Lung (tissue), 12 donors: Measurements from ENCODE around the gene SLC19A1. TPM values are rescaled to one million over a fixed set of nuclear protein-coding genes. Genes with fewer than 3 reads are reported as not detected.
"Not testable (repeated sequence)": the region's sequence is repeated elsewhere in the genome, so short reads cannot be mapped to it uniquely, and the experiment has no call there.

Experiments
- ATAC-seq: fragments of 200-7000 bp; cut with Tn5 transposase; one replicate; pipeline ENCODE4 v1.9.1; 2020; ENCODE audit warnings: moderate number of reproducible peaks; ENCODE audit not compliant: insufficient read depth, low FRiP score
- DNase-seq, 3 donors: peaks; one replicate each; pipeline ENCODE4 v3.0.0-alpha.2; 2013 to 2017
- H3K27ac ChIP-seq, 2 donors: one replicate each; pipeline ENCODE4 v1.5.1; 2013; ENCODE audit warnings: mild to moderate bottlenecking in 2 of 2, moderate library complexity in 2 of 2, control low read depth in 1 of 2, inconsistent platforms in 1 of 2, low read depth in 1 of 2, low read length in 1 of 2
- H3K27me3 ChIP-seq, 3 donors: one replicate each; pipeline ENCODE4 v1.5.1; 2013; ENCODE audit warnings: low read length in 2 of 3; ENCODE audit not compliant: control insufficient read depth in 3 of 3, insufficient read depth in 3 of 3
- H3K36me3 ChIP-seq, 4 donors: one replicate each; pipeline ENCODE4 v1.5.1; 2013; ENCODE audit warnings: low read length in 4 of 4, mild to moderate bottlenecking in 1 of 4, moderate library complexity in 1 of 4; ENCODE audit not compliant: control insufficient read depth in 4 of 4, insufficient read depth in 4 of 4
- H3K4me1 ChIP-seq, 5 donors: one replicate each; pipeline ENCODE4 v1.5.1; 2013; ENCODE audit warnings: low read length in 5 of 5, mild to moderate bottlenecking in 2 of 5, moderate library complexity in 1 of 5; ENCODE audit not compliant: control insufficient read depth in 5 of 5, insufficient read depth in 5 of 5
- H3K4me3 ChIP-seq: one replicate; pipeline ENCODE4 v1.5.1; 2013; ENCODE audit warnings: mild to moderate bottlenecking, control low read depth, moderate library complexity
- H3K9ac ChIP-seq, 2 donors: one replicate each; pipeline ENCODE4 v1.5.1; 2013; ENCODE audit warnings: low read length in 2 of 2, control low read depth in 1 of 2; ENCODE audit not compliant: insufficient read depth in 1 of 2
- H3K9me3 ChIP-seq, 4 donors: one replicate each; pipeline ENCODE4 v1.5.1; 2013; ENCODE audit warnings: low read length in 3 of 4, mild to moderate bottlenecking in 1 of 4, moderate library complexity in 1 of 4; ENCODE audit not compliant: control insufficient read depth in 4 of 4, insufficient read depth in 3 of 4
- WGBS, 2 donors: extraction: QIAGEN DNeasy Blood & Tissue Kit; methylation state at CpG; one replicate each; pipeline ENCODE4 v1.1.7; 2013; 5-methylcytosine and 5-hydroxymethylcytosine counted together
- polyA plus RNA-seq, 2 donors: library from polyadenylated mRNA; stranded (reverse); fragments of 200-250 nt; gene quantifications; one replicate each; pipeline ENCODE4 v1.2.1, GENCODE V29; 2013
- total RNA-seq, 2 donors: library from RNA; depleted of rRNA in 1 of 2; stranded (reverse); fragments of >200 nt in 1 of 2; gene quantifications; one replicate each; pipeline ENCODE4 v1.2.1, GENCODE V29; 2014 to 2021
- TF ChIP-seq, protein P1 (sequence below): IDR thresholded peaks from 2 replicates; pipeline ENCODE4 v1.5.1; 2012; ENCODE audit warnings: mild to moderate bottlenecking; ENCODE audit errors: control extremely low read depth, extremely low read depth
- donor health status: control.
- donor health status: control.
- donor health status: Bipolar disorder and iron deficiency.
- donor health status: healthy.
- donor health status: DM: yes; HTN: yes; CAD: no.

SLC19A1 gene
- total and polyA plus RNA-seq, 4 donors, result 23.8 to 42.0 (median 26.2) TPM

DNA sequence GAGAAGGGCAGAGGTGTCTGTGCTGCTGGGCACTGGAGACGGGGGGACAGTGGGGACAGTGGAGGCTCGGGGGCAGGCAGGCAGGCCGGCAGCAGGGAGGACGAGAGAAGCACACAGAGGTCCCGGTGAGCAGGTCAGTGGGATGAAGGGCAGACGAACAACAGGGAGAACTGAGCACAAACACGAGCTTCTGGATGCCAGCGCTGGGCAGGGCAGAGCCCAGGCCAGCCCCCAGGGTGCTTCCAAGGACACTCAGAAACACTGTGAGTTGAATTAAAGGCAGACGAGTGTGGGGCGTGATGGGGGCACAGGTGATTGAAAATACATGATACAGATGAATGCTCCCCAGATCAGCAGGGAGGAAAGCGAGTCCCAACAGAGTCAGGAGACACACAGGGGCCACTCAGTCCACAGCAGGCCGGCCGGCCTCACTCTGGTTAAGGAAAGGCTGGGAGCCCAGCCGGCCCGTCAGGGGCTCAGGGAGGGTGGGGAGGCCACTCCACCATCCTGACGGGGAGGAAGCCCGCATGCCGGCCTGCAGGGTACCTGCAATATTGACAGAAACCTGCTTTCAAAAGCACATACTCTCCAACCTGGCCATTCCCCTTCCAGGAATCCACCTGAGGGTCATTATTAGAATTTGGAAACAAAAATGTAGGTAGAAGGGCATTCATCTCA, 14.1 kb downstream of the SLC19A1 start:
- Histone ChIP-seq H3K4me3 (no peak overlapping the region), H3K27ac (peak overlapping the region in 1 of 2 donors; percentile 66), H3K9me3 (no peaks in the 10 kb centered on the region), H3K4me1 (peaks cover 0 to 19% (median 8%) of the 10 kb centered on the region in 5 donors), H3K9ac (no peak overlapping the region), H3K27me3 (no peaks in the 10 kb centered on the region), H3K36me3 (peaks cover 0 to 10% (median 8%) of the 10 kb centered on the region in 4 donors)
- DNase-seq (no peak), ATAC-seq (no peak)
- TF ChIP-seq, protein P1, sequence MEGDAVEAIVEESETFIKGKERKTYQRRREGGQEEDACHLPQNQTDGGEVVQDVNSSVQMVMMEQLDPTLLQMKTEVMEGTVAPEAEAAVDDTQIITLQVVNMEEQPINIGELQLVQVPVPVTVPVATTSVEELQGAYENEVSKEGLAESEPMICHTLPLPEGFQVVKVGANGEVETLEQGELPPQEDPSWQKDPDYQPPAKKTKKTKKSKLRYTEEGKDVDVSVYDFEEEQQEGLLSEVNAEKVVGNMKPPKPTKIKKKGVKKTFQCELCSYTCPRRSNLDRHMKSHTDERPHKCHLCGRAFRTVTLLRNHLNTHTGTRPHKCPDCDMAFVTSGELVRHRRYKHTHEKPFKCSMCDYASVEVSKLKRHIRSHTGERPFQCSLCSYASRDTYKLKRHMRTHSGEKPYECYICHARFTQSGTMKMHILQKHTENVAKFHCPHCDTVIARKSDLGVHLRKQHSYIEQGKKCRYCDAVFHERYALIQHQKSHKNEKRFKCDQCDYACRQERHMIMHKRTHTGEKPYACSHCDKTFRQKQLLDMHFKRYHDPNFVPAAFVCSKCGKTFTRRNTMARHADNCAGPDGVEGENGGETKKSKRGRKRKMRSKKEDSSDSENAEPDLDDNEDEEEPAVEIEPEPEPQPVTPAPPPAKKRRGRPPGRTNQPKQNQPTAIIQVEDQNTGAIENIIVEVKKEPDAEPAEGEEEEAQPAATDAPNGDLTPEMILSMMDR, result no peak
- WGBS, 2 donors, result 73 to 81% methylated on average over 18 of the region's 18 CpGs

DNA sequence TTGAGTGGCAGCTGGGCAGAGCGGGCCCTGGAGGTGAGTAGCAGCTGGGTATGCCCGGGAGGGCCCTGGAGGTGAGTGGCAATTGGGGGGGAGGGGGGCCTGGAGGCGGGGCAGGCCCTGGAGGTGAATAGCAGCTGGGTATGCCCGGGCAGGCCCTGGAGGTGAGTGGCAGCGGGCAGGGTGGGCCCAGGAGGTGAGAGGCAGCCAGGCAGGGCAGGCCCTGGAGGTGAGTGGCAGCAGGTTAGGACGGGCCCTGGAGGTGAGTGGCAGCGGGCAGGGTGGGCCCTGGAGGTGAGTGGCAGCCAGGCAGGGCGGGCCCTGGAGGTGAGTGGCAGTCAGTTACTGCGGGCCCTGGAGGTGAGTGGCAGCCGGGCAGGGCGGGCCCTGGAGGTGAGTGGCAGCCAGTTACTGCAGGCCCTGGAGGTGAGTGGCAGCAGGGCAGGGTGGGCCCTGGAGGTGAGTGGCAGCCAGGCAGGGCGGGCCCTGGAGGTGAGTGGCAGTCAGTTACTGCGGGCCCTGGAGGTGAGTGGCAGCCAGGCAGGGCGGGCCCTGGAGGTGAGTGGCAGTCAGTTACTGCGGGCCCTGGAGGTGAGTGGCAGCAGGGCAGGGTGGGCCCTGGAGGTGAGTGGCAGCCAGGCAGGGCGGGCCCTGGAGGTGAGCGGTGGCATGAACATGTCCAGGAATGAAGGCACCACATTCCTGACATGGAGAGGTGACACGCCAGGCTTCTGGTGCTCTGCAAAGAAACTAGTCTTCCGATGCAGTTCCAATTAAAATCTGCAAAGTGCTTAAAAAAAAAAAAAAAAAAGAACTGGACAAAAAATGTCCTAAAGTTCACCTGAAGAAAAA, 14.9 kb downstream of the SLC19A1 start:
- not testable (repeated sequence) for H3K27me3 ChIP-seq, H3K4me3 ChIP-seq, H3K9me3 ChIP-seq, H3K9ac ChIP-seq
- DNase-seq, result peak in 2 of 3 donors; percentile 43 to 56
- 76 to 89% methylated on average over 16 to 19 of the region's 19 CpGs for WGBS, 2 donors
- peaks cover 0 to 14% (median 8%) of the 10 kb centered on the region in 4 donors for H3K36me3 ChIP-seq
- ATAC-seq, result peak; percentile 58
- peak overlapping the region in 1 of 2 donors; percentile 7 for H3K27ac ChIP-seq
- H3K4me1 ChIP-seq, result peaks cover 0 to 15% (median 7%) of the 10 kb centered on the region in 5 donors

DNA sequence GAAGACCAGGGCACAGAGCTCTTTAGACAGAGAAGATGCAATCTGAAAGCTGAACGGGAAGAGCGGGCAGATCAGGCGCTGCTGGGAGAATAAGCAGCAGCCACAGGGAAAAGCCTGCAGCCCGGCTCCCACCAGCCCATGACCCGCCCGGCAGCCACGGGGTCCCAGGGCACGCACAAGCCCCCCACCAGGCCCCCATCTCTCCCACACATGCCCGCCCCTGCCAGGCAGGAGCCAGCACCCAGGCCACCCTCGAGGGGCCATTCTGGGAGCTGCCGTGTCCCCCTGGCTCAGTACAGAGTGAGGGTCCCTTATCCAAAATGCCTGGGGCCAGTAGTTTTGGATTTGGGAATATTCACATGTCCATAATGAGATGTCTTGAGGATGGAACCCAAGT, 16.3 kb downstream of the SLC19A1 start:
- Histone ChIP-seq H3K9me3 (peaks cover 0 to 3% (median 0%) of the 10 kb centered on the region in 4 donors), H3K27me3 (no peaks in the 10 kb centered on the region), H3K27ac (peak overlapping the region in 1 of 2 donors; percentile 37), H3K36me3 (peaks cover 0 to 21% (median 10%) of the 10 kb centered on the region in 4 donors), H3K9ac (no peak overlapping the region), H3K4me3 (no peak overlapping the region), H3K4me1 (peaks cover 0 to 15% (median 7%) of the 10 kb centered on the region in 5 donors)
- 96% methylated on average over 11 of the region's 11 CpGs for WGBS, 2 donors
- no peak for DNase-seq
- ATAC-seq, result no peak
- TF ChIP-seq, protein P1, result no peak
